ENCODE measurements around the gene FASTK.

Gene FASTK

GRCh38 chr7:151080522-151081169 is at the start of gene FASTK:
TSS of gene FASTK (minus strand) at chr7:151080809. CDS start at chr7:151080766, 43 bp downstream.
- peak; percentile 92 for DNase-seq

DNA sequence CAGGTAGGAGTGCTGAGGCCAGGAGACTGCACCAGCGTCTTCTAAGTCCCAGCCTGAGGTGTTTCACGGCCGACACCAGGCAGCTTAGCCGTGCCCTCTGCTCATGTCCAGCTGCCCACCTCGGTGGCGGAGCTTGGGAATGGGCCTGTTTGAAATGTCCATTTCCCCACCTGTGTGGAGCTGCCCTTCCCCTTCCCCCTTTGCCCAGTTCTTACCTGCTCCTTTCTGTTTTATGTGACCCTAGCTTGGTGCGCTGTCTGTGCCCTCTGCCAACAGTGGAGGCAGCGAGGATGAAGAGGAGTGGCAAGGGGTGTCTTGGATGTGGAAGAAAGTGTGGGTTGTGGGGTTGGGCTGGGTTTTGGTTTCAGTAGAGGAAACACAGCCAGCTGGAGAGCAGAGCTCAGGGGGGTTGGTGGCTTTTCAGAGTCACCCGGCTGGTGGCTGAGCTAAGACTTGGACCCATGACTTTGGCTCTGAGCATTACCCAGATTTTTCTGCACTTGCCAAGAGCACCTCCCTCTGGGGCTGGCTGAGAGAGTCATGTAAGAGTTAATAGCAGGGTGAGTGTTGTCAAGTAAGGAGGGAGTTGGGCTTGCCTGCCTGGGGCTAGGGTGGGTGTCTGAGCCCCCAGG is 49.5 kb upstream of the FASTK start:
- DNase-seq = no peak

DNA sequence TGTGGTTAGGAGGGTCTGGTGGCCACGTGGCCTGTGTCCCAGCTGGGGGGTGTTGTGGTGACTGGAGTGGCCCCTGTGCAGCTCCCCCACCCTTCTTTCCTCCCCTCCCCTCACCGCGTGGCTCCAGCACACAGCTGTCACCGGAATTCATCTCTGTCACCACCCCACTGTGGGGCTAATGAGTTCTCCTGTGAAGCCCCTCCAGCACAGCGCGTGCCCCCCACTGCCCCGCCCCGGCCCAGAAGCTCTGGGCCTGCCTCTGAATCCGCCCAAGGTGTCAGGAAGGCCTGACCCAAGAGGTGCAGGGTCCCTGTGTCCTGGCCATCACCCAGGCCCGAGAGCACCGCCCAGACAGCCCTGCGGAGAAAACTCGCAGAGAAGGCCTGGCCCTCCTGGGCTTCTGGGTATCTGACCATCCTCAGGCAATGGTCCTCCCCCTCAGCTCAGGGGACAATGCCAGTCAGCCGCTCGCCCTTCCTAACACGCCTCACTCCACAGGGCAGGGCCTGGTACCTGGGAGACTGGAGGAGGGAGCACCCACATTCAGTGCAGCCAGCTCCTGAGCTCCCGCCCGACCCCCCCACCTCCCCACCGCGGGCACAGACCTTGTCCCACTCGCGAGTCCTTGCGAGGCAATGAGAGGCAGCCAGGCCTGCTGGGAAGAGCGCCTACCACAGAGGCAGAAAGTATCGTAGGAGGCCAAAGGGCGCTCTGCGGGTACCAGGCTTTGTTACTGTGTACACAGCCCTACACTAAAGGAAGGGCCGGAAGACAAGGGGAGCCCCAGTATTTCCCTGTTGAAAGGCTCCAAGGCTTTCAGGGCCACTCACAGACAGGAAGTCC is 48.7 kb upstream of the FASTK start:
- no peak for DNase-seq

GRCh38 chr7:151128716-151129115 is 48.1 kb upstream of the FASTK start:
- DNase-seq = no peak

DNA sequence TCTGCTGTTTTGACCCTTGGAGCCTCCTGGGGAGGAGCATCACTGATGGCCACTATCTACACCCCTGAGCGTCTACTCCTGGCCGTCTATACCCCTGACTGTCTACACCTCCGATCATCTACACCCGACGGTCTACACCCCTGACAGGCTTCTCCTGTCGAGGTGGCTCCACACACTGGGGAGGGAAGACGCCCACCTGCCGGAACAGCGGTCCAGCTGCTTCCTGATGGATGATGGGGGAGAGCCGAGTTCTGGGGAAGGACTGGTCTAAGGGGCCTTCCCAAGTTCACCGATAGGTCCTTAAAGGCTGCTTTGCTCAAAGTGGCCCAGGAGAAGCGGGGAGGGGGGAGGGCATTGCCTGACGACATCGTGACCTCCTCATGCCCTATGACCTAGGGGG is 47.5 kb upstream of the FASTK start:
- no peak for DNase-seq

DNA sequence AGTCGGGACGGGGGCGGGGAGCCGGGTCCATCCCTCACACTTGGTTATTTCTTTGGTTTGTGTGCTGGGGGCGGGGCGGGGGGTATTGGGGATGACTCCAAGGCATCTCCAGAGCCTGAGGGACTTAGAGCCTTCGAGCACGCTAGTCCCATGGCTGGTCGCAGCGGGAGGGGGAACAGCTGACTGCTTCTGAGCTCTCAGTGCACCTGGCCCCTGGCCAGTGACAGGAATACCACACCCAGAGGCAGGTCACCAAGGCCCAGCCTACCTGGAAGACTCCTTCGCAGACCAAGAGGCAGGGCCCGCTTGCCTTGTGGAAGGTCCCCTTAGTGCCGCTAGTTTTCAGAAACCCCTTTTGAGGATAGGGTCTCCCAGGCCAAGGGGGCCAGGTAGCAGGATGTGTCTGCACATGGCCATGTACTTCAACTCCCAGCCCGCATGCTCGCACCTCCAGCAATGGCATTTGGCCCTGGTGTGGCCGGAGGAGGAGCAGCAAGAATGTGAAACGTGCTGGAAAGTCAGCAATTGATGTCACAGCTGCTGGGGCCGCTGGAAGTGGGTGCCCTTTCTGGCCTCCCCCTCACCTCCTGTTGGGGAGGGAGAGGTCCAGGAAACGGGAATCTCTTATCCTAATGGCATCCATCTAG is 46.0 kb upstream of the FASTK start:
- no peak for DNase-seq

- DNase-seq = no peak
Observed at GRCh38 chr7:151125846-151126481, 45.4 kb upstream of the FASTK start.

DNA sequence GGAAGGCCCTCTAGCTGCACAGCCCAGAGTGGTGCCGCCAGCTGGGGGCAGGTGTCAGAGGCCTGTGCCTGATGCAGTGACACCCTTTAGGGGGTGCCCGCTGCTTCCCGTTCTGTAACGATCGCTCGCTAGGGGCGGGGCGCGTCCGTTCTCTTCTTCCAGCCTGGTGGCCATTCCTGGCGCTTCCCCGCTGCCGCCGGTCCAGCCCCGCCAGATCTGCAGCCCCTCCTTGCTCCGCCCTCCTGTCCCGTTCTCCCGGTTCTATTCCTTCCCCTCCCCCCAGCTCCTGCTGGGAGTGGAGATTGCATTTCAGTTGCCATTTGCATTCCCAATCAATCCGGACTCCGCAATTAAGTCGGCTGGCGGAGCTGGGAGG is 44.8 kb upstream of the FASTK start:
- no peak for DNase-seq

- no peak for DNase-seq
Observed at GRCh38 chr7:151124899-151125399, 44.3 kb upstream of the FASTK start.

DNA sequence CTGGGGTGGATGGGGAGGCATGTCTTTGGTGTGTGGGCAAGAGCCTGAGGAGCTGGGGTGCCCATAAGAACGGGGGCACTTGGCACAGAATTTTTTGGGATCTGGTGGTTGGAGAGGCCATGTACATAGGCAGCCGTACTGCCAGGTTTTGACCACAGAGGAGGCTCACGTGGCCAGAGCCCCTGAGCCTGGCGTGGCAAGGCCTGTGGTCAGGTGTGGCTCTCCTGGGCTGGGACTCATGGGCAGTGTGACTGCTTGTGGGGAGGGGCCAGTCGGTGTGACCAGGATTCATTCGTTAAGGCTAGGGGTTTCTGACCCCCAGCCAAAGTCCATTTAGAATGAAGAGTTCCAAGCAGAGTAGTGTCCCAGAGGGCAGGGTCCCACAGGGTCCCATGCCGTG is 43.9 kb upstream of the FASTK start:
- DNase-seq = no peak

DNA sequence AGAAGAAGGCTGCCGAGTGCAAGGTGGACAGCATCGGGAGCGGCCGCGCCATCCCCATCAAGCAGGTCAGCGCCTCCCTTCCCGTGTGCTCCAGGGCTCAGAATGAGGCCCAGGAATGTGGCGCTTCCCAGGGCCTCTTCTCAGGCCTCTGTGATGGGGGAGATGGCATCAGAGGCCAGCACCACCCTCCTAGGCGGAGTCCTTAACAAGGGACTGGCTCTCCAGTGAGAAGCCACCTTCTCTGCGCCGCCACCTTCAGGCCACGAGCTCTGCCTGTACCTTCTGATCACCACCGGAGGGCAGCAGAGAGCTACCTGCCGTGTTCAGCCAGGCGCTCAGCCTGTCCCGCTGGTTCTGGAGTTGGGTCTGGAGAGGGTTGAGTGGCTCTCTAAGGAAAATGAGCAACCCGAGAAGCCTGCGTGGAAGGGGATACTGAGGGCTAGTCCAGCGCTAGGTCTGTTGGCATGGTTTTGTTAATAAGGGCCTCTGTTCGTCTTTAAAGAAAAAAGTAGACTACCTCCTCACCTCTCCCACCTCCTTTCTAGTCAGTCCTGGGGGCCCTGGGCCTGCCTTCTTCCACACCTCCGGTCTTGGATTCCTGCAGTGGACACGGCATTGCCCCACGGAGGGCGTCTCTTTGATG is 43.3 kb upstream of the FASTK start:
- DNase-seq = peak; percentile 85

DNA sequence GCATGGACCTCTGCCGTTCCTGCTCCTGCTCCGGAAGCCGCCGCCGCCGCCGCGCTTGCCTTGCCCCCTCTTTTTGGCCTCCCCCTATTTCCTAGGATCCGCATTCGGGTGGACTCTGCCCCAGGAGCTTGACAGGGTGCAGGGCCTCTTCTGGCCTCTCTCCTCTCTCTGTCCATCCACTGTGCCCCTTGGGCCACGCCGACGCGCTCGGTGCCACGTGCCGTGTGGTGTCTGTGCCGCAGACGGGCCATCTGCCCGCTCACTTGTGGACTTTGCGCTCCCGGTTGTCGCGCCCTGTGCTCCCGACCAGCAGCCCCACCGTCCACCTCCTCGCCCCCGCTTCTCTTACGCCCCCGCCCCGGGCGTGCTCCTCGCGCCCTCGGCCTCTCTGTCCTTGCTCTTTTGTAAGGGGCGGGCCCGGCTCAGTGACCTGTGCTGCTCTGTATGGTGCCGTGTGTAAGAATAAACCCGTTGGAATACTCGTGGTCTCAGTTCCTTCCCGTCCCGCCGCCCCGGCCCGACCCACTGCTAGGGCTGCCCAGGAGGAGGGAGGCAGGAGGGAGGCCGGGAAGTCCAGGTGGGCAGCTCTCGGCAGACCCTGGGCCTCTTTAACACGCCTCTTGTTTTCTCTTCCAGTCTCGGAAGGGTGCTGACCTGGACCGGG is 42.7 kb upstream of the FASTK start:
- no peak for DNase-seq

- no peak for DNase-seq
Observed at GRCh38 chr7:151122796-151123157, 42.2 kb upstream of the FASTK start.

GRCh38 chr7:151122276-151122675 is 41.7 kb upstream of the FASTK start:
- no peak for DNase-seq

GRCh38 chr7:151121380-151122170 is 41.0 kb upstream of the FASTK start:
- DNase-seq = no peak

DNA sequence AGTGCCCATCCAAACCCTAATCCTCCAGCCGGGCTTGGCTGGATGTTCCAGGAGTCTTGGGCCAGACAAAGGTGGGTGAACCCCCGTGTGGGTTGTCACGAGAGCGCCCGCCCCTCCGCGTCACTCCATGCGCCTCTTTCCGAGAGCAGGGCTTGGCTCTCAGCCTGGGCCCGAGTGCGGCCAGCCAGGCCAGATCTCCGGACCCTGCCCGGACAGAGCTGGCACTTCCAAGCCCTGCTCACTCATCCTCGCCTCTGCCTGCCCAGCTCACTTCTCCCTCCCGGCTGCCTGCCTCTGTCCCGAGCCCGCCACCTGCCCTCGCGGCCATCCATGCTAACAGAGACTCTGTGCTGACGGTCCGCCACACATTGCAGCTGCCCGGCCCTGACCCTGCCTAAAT is 40.3 kb upstream of the FASTK start:
- DNase-seq = no peak

GRCh38 chr7:151119902-151120301 is 39.3 kb upstream of the FASTK start:
- no peak for DNase-seq

GRCh38 chr7:151119055-151119415 is 38.4 kb upstream of the FASTK start:
- DNase-seq = no peak

- no peak for DNase-seq
Observed at GRCh38 chr7:151118108-151119054, 37.8 kb upstream of the FASTK start.

DNA sequence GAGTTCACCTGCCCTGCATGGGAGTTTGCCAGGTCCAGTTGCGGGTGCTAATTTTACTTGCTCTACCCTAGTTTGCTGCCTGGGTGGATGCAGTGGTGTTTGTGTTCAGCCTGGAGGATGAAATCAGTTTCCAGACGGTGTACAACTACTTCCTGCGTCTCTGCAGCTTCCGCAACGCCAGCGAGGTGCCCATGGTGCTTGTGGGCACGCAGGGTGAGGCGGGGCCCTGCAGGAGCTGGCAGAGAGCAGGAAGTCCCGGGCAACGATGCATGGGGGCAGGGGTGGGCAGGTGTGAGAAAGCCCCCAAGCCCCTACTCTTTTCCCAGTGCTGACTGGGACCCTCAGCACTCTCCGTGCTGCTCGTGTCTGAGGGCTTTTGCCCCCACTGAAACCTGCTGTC is 37.0 kb upstream of the FASTK start:
- peak; percentile 59 for DNase-seq
